CD14-positive monocyte (primary cell): ENCODE data around the gene LYRM2. TPM values are rescaled to one million over a fixed set of nuclear protein-coding genes. Genes with fewer than 3 reads are reported as not detected.

ENCODE experiments used
- DNase-seq, 3 donors: peaks; one replicate each; pipeline ENCODE4 v3.0.0-alpha.2; 2011 to 2022
- H2AFZ ChIP-seq: 2 replicates; pipeline ENCODE4 v1.6.0; 2012; ENCODE audit warnings: mild to moderate bottlenecking, low read depth, low read length, inconsistent platforms; ENCODE audit not compliant: insufficient read depth, poor library complexity, severe bottlenecking
- H3K27ac ChIP-seq, 2 donors: 1 replicate in 1 of 2; 2 replicates in 1 of 2; pipeline ENCODE4 v1.5.1; 2012 to 2013; ENCODE audit warnings: low read length in 2 of 2, control low read depth in 1 of 2, inconsistent platforms in 1 of 2, low read depth in 1 of 2, mild to moderate bottlenecking in 1 of 2
- H3K27me3 ChIP-seq, 2 donors: one replicate each; pipeline versions ENCODE4 v1.6.0 to v1.6.1; 2011 to 2013; ENCODE audit warnings: low read length in 2 of 2; ENCODE audit not compliant: control insufficient read depth in 2 of 2, insufficient read depth in 2 of 2
- H3K36me3 ChIP-seq, 2 donors: replicated peaks in 1 of 2; 1 replicate in 1 of 2; 2 replicates in 1 of 2; pipeline versions ENCODE4 v1.5.1 to v1.6.1; 2012 to 2013; ENCODE audit warnings: low read length in 2 of 2, control low read depth in 1 of 2, inconsistent platforms in 1 of 2, mild to moderate bottlenecking in 1 of 2; ENCODE audit not compliant: insufficient read depth in 2 of 2, control insufficient read depth in 1 of 2
- H3K4me1 ChIP-seq, 2 donors: 1 replicate in 1 of 2; 2 replicates in 1 of 2; pipeline versions ENCODE4 v1.5.1 to v1.6.1; 2012 to 2013; ENCODE audit warnings: low read length in 2 of 2, control low read depth in 1 of 2, inconsistent platforms in 1 of 2, mild to moderate bottlenecking in 1 of 2, moderate library complexity in 1 of 2; ENCODE audit not compliant: insufficient read depth in 2 of 2, control insufficient read depth in 1 of 2
- H3K4me2 ChIP-seq: replicated peaks from 2 replicates; pipeline ENCODE3; 2012; ENCODE audit warnings: low read length, moderate library complexity, mild to moderate bottlenecking; ENCODE audit not compliant: poor library complexity, severe bottlenecking; ENCODE audit errors: extremely low read depth
- H3K4me3 ChIP-seq, 3 experiments: fragments of 200-600 bp in 1 of 3; sonication (generic) in 1 of 3; replicated peaks in 1 of 3; 1 replicate in 2 of 3; 2 replicates in 1 of 3; pipeline ENCODE4 v1.5.1; 2011 to 2013; ENCODE audit warnings: low read length in 3 of 3, mild to moderate bottlenecking in 3 of 3, control low read depth in 2 of 3, low read depth in 2 of 3, inconsistent platforms in 1 of 3, moderate library complexity in 1 of 3
- H3K79me2 ChIP-seq: 2 replicates; pipeline ENCODE4 v1.6.0; 2012; ENCODE audit warnings: mild to moderate bottlenecking, control low read depth, inconsistent platforms, low read length, moderate library complexity; ENCODE audit not compliant: insufficient read depth
- H3K9ac ChIP-seq: 2 replicates; pipeline ENCODE4 v1.6.0; 2017; ENCODE audit warnings: low read length, mild to moderate bottlenecking; ENCODE audit not compliant: insufficient read depth, poor library complexity, severe bottlenecking
- H3K9me3 ChIP-seq, 2 donors: replicated peaks in 1 of 2; 1 replicate in 1 of 2; 2 replicates in 1 of 2; pipeline versions ENCODE4 v1.5.1 to v1.6.1; 2012 to 2013; ENCODE audit warnings: low read length in 2 of 2, control low read depth in 1 of 2; ENCODE audit not compliant: control insufficient read depth in 1 of 2, insufficient read depth in 1 of 2
- H4K20me1 ChIP-seq: 2 replicates; pipeline ENCODE4 v1.6.0; 2012; ENCODE audit warnings: mild to moderate bottlenecking, low read length, control low read depth, moderate library complexity; ENCODE audit not compliant: insufficient read depth
- H3K27ac Mint-ChIP-seq, 7 donors: one replicate each; pipeline ENCODE4 v1.8.0; 2020; ENCODE audit warnings: mild to moderate bottlenecking in 7 of 7, mixed read lengths in 7 of 7, moderate library complexity in 6 of 7, inconsistent platforms in 2 of 7
- H3K27me3 Mint-ChIP-seq, 3 donors: one replicate each; pipeline ENCODE4 v1.8.0; 2021 to 2022; ENCODE audit warnings: low read depth in 3 of 3, mild to moderate bottlenecking in 3 of 3, mixed read lengths in 3 of 3, moderate library complexity in 3 of 3, inconsistent platforms in 1 of 3
- H3K36me3 Mint-ChIP-seq, 2 donors: one replicate each; pipeline ENCODE4 v1.8.0; 2020; ENCODE audit warnings: mixed read lengths in 2 of 2, inconsistent platforms in 1 of 2, mild to moderate bottlenecking in 1 of 2
- H3K4me1 Mint-ChIP-seq: one replicate; pipeline ENCODE4 v1.8.0; 2020; ENCODE audit warnings: mild to moderate bottlenecking, mixed read lengths
- H3K4me3 Mint-ChIP-seq, 2 donors: one replicate each; pipeline ENCODE4 v1.8.0; 2020; ENCODE audit warnings: mild to moderate bottlenecking in 2 of 2, mixed read lengths in 2 of 2, moderate library complexity in 1 of 2
- H3K9me3 Mint-ChIP-seq, 7 donors: one replicate each; pipeline ENCODE4 v1.8.0; 2020 to 2022; ENCODE audit warnings: mixed read lengths in 7 of 7, mild to moderate bottlenecking in 6 of 7, moderate library complexity in 6 of 7, inconsistent platforms in 2 of 7
- CTCF ChIP-seq: fragments of 200-600 bp; IDR thresholded peaks from one replicate; pipeline ENCODE4 v1.8.0; 2022; ENCODE audit warnings: antibody characterized with exemption, mild to moderate bottlenecking
- WGBS: methylation state at CpG from one replicate; pipeline ENCODE4 v1.1.5; 2013; ENCODE audit warnings: missing lambda C conversion rate; ENCODE audit not compliant: insufficient coverage; 5-methylcytosine and 5-hydroxymethylcytosine counted together
- intact Hi-C, 2 donors: fragments of 100-400 bp; cut with micrococcal nuclease; formaldehyde crosslinking; loops; one replicate each; pipeline versions ENCODE4 v1.15.0 to v1.15.1; 2023
- polyA plus RNA-seq, 3 donors: library from polyadenylated mRNA; depleted of rRNA in 1 of 3; unstranded in 2 of 3; stranded (reverse) in 1 of 3; fragments of 300-500 nt in 2 of 3; fragments of >200 nt in 1 of 3; fragmentation: Illumina TruSeq in 2 of 3; gene quantifications; 1 replicate in 2 of 3; 2 replicates in 1 of 3; pipeline ENCODE4 v1.2.3, GENCODE V29; 2012 to 2021

The LYRM2 gene
- polyA plus RNA-seq, 3 donors = 13.2 to 64.0 (median 58.1) TPM

- Histone ChIP-seq H2AFZ (no peak overlapping the region), H3K9me3 (no peaks in the 10 kb centered on the region), H3K9ac (no peak overlapping the region), H3K27ac (no peak overlapping the region), H3K4me1 (no peaks in the 10 kb centered on the region), H3K4me3 (no peak overlapping the region), H3K36me3 (no peaks in the 10 kb centered on the region), H3K79me2 (no peaks in the 10 kb centered on the region), H3K27me3 (no peaks in the 10 kb centered on the region), H4K20me1 (no peaks in the 10 kb centered on the region), H3K4me2 (no peak overlapping the region)
- Mint-ChIP-seq H3K4me1 (no peaks in the 10 kb centered on the region), H3K9me3 (no peaks in the 10 kb centered on the region), H3K27me3 (no peaks in the 10 kb centered on the region), H3K27ac (no peak overlapping the region), H3K4me3 (no peak overlapping the region), H3K36me3 (no peaks in the 10 kb centered on the region)
- no CpG with 5 or more reads among the region's 3 CpGs for WGBS
- DNase-seq = no peak
- TF ChIP-seq CTCF = no peak
- intact Hi-C loops = no loop called here
Measured at GRCh38 chr6:89584539-89584938, 54.0 kb downstream of the LYRM2 start.

GRCh38 chr6:89583559-89583958, 55.0 kb downstream of the LYRM2 start:
- H4K20me1 ChIP-seq = no peaks in the 10 kb centered on the region
- H3K79me2 ChIP-seq = no peaks in the 10 kb centered on the region
- no peak overlapping the region for H3K4me2 ChIP-seq
- H3K4me3 ChIP-seq = no peak overlapping the region
- no peaks in the 10 kb centered on the region for H3K27me3 ChIP-seq
- Mint-ChIP-seq H3K4me3 (no peak overlapping the region), H3K36me3 (no peaks in the 10 kb centered on the region), H3K27me3 (no peaks in the 10 kb centered on the region), H3K4me1 (no peaks in the 10 kb centered on the region), H3K9me3 (no peaks in the 10 kb centered on the region), H3K27ac (no peak overlapping the region)
- H3K9me3 ChIP-seq = no peaks in the 10 kb centered on the region
- DNase-seq = no peak
- intact Hi-C loops = no loop called here
- 100% methylated on average over 1 of the region's 2 CpGs for WGBS
- no peaks in the 10 kb centered on the region for H3K4me1 ChIP-seq
- H3K27ac ChIP-seq = no peak overlapping the region
- H3K9ac ChIP-seq = no peak overlapping the region
- no peak for TF ChIP-seq CTCF
- no peak overlapping the region for H2AFZ ChIP-seq
- H3K36me3 ChIP-seq = no peaks in the 10 kb centered on the region
